ENCODE measurements around the gene PCDHGC5.

The PCDHGC5 gene

GRCh38 chr5:141513627-141514329 is 24.9 kb downstream of the PCDHGC5 start:
- peak; percentile 99 for DNase-seq

DNA sequence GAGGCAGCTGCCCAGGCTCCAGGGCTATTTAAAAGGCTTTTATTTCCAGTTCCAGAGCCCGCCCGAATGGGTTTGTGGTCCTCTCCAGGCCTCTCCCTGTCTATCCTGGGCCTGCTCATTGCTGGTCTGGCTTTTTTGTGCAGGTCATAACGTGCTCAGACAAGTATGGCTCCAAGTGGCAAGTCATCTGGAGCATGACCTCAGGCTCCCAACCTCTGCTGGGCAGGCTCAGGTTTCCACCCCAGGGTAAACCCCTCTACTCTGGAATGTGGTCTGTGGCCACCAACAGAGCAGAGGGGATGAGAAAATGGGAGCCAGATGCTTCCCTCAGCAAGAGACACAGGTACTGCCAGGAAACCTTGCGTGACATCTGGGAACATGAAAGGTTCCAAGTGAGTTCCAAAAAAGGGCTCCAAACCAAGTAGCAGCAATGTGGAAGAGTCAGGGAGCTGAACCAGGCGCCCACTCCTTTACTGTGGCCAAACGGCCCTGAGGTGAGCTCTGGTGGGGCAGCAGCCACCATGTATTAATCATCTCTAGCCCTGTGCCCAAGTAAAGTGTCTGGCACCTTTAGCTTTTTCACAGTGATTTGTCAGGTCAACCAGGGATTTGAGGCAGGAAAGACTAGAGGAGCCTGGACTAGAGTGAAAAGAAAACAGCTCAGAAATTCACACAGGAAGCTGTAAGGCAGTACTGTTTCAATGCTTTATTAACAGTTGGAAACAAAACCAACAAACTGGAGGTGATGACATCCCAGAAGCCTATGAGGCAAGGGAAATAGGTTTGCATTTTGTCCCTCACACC is 25.7 kb downstream of the PCDHGC5 start:
- DNase-seq = peak; percentile 99

DNA sequence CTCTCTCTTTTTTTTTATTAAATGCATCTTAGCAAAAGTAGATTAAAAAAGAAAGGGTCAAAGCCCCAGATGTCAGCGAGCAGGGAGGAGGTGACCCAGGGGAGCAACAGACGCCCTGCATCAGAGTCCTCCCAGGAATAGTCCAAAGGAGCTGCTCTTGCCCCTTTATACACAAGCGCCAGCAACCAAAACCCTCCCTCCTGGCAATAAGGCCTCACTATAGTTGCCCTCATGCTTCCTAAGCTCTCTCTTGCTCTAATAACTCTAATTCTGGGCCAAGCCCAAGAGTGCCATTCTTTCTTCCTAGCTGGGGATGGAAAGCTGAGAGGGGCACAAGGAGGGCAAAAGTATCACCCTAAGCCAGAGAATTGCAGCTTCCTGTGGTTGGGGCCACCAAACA is 26.3 kb downstream of the PCDHGC5 start:
- DNase-seq = peak; percentile 45

DNA sequence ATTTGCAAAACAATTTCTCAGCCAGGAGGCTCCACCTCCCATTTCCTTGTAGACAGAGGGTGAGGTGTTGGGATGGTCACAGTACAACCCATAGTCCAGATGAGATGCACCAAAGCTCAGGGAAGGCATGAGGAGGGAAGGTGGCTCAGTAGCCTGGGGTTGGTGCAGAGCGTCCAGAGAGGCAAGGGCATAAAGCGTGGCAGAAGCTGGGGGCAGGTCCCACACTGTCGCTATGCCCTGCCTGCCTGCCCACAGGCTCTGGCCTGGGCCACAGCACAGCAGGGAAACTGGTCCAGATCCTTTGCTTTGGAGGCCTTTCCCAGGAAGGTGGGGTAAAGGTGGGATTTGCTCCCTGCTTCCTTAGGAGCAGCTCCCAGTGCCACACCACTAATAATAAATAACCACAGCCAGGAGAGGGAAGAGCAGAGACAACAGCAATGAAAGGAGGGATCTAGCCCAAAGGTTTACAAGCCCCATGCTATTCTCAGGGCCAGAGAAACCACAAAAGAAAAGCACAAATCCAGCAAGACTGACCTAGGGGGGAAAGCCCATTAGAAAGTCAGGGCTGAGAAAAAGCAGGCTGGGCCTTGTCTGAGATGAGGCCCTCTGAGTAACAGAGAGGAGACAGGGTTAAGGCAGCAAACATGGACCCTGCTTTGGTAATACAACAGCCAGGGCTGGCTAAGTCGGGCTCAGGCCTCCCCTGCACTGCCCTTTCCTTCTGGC is 27.2 kb downstream of the PCDHGC5 start:
- DNase-seq = no peak

DNA sequence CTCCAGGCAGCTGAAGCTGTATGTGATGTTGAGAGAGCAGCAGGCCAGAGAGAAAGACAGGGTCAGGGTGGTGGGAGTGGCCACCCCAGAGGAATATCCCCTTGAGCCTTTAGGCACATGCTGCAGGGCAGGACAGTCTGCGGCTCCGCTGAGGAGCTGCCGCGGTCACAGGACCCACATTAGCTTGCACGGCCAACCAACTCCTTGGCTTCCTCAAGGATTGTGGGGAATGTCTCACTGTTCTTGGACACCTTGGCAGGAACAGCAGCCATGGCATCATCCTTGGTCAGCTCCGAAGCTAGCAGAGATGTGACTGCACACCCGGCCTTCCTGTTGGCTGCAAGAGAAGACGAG is 27.8 kb downstream of the PCDHGC5 start:
- no peak for DNase-seq

- no peak for DNase-seq
These were observed 28.4 kb downstream of the PCDHGC5 start for GRCh38 chr5:141517312-141517711.

DNA sequence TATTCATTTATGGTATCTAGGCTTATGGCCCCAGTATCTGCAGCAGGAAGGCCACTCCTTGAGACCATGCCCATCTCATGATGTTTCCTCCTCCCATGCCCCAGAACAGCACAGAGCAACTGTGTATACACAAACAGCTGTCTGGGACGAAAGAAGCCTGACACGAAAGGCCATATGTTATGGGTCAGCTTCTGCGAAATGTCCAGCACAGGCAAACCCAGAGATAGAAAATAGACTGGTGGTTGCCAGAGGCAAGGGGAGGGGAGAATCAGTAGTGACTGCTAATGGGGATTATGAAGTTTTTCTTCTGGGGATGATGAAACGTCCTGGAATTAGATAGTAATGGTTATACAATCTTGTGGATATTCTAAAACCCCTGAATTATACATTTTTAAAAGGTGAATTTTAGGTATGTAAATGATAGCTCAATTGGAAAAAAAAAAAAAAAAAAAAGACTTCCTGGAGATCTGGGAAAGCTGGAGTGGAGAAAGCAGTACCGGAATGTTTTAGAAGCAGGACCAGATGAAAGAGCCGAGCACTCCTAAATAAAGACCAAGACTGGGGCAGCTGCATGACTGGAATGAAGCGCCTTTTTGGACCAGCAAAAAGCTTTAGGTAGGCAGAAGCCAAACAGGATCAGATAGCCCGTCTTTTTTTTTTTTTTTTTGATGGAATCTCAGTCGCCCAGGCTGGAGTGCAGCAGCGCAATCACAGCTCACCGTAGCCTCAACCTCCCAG is 29.2 kb downstream of the PCDHGC5 start:
- no peak for DNase-seq

DNA sequence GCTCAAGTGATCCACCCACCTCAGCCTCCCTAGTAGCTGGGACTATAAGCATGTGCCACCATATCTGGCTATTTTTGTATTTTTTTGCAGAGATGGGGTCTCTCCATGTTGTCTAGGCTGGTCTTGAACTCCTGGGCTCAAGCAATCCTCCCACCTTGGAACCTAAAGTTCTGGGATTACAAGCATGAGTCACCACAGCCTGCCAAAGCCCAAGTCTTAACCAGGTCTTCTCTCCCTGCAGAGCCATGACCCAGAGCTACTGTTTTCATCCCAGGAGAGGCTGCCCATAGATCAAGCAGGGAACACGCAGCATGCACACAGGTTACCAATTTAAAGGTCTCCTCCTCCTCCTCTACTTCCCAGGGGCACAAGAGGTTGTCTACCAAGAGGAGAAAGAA is 29.7 kb downstream of the PCDHGC5 start:
- no peak for DNase-seq

GRCh38 chr5:141519605-141520565 is 31.0 kb downstream of the PCDHGC5 start:
- DNase-seq = no peak

DNA sequence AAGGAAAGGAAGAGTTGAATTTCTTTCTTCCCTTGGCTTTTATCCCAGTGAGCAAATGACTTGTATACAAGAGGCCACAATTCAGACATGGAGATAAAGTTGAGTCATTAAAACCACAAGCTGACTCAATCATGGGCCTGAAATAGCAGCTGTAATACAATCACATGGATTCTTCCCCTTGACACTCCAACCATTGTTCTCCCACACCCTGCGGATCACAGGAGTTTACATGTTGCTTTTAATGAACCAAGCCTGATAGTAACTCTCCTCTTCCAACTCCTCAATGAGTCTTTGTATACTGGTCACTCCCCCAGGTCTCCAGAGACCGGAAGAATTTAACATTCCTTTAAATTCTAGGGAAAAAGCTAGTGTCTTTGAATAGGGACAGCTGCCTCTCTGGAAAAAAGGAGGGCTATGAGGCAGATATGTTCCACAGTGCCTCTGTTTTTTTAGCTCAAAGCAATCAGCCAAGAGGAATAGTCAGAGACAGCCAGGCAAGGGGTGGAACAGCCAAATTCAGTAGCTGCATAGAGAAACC is 32.4 kb downstream of the PCDHGC5 start:
- no peak for DNase-seq

DNA sequence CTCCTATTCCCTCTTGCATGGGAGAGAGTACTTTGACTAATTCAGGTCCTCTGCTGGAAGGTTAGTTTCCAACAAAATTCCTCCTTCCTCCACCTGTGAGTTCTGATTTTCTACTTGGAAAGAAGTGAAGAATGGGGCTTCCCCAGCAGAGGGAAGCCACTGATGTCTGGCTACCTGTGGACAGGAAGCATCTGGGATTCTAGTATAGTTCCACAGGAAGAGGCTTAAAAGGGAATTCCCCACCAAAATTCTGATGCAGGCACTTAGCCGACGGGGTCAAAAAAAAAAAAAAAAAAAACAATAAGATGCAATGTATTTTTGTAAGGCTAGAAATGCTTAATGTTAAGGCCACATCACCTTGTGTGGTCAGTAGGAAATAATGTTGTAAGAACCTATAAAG is 33.4 kb downstream of the PCDHGC5 start:
- no peak for DNase-seq

DNA sequence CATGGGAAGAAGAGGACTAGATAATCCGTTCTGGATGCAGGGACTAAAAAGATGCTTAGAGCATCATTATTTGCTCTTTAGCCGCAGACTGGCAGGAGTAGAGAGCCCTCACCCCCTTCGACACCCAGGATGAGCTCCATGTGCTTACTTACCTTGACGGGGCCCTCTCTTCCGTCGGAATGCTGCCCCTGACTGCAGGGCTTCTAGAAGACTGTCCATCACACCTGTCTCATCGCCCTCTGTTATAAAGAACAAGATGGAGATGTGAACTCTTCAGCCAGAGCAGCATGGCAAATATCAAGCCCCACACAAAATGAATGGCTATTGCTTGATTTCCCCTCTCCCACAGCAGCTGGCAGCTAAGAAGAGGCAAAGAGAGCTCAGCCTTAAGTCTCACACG is 35.1 kb downstream of the PCDHGC5 start:
- DNase-seq = no peak

DNA sequence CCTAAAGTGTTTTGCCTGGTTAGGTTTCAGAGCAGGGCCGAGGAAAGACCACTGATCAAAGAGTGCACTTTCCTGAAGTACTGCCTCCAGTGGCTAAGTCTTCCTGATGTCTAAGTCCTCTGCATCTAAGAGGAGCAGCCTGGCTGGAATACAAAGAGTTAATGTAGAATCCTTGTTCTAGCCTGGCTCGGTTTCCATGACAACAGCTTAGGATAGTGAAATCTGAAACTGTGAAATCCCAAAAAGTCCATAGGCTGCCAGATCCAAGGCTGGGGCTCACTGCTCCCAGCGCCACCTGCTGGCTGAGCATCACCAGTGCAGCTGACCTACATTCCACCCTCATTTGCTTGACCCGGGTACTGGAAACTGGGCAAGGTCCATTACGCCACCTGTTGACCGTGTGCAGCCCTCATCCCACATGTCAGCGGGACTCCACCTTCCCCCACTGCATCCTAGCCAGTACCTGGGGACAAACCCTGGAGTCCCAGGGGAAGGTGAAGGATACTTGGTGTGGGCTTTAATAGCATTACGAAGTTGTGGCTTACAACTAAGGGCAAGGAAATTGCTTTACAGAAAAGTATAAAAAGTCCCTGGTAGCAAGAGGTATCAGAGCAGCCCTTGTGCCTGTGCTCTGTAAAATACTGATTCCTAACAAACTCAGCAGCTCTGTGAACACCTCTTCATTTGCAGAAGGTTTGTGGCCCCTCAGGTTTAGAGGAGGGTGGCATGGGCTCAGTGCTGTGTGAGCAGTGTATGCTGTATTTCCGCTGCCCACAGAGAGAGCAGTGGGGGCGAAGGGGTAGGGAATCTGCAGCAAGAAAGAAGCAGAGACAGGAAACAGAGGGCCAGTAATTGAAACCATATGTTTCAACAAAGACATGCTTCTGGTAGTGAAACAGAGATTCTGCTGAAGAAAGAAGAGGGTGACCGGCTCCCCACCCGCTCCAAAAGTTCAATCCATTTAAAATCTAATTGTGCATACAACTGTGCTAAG is 36.0 kb downstream of the PCDHGC5 start:
- peak; percentile 94 for DNase-seq

DNA sequence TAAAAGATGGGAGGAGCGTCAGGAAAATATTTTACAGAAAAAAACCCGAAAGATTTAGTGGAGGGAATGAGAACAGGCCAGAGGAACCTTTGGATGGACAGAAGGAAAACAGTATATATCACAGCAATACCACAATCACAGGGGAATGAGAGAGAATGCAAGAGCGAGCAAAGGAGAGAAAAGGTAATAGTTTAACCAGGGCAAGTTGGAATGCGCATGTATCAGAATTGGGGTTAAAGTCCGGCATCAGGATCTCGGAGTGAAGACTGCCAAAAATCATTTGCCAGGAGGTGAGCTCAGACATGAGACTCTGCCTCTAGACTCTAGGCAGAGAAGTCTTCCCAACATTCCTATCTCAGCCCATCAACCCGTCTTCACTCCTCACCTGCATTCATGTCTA is 36.8 kb downstream of the PCDHGC5 start:
- DNase-seq = no peak

GRCh38 chr5:141527426-141527825 is 38.5 kb downstream of the PCDHGC5 start:
- no peak for DNase-seq

- DNase-seq = no peak
These were observed 39.6 kb downstream of the PCDHGC5 start for GRCh38 chr5:141528291-141528984.

GRCh38 chr5:141529002-141529401 is 40.1 kb downstream of the PCDHGC5 start:
- DNase-seq = no peak

DNA sequence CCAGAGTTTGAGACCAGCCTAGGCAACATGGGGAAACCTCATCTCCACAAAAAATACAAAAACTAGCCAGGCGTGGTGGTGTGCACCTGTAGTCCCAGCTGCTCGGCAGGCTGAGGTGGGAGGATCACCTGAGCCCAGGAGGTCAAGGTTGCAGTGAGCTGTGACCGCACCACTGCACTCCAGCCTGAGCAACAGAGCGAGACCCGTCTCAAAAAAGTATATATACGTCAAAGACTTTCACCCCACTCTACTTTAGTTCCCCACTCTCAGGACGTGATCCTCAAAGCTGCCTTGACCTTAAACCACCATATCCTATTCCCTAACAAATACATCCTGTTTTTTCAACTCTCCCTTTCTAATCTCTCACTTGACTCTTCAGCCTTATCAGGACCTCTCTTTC is 41.0 kb downstream of the PCDHGC5 start:
- no peak for DNase-seq

DNA sequence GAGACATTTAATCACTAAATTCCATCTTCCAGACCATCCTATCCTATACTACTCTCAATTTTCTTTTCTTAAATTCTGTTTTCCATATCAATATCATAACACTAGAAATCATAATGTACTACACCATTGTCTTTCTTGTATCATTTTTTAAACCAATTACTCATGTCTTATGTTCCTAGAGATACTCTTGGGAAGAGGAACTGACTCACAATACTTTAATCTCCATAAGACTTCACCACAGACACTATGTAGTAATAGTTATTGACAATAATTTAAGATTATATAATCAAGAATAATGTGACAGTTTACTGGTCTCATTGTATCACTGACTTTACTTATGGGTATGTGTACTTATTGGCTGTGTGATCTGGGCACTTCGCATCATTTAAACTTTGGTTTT is 43.8 kb downstream of the PCDHGC5 start:
- no peak for DNase-seq

- DNase-seq = no peak
These were observed 45.0 kb downstream of the PCDHGC5 start for GRCh38 chr5:141533897-141534296.
